GM06990 (cell line): ENCODE results near the gene OGFRL1.

ENCODE experiments used
- DNase-seq: peaks from one replicate; pipeline ENCODE4 v3.0.0-alpha.2; 2011; ENCODE audit not compliant: insufficient read length; ENCODE audit errors: extremely low read depth
- H3K27me3 ChIP-seq: replicated peaks from 2 replicates; pipeline ENCODE4 v1.6.0; 2011; ENCODE audit warnings: low read length; ENCODE audit not compliant: control insufficient read depth, insufficient read depth
- H3K36me3 ChIP-seq: 2 replicates; pipeline ENCODE4 v1.5.1; 2011; ENCODE audit warnings: low read length; ENCODE audit not compliant: control insufficient read depth, insufficient read depth
- H3K4me3 ChIP-seq: replicated peaks from 2 replicates; pipeline ENCODE4 v1.5.1; 2011; ENCODE audit warnings: low read depth, mild to moderate bottlenecking, control low read depth, low read length
- CTCF ChIP-seq: IDR thresholded peaks from 2 replicates; pipeline ENCODE4 v1.5.1; 2011; ENCODE audit warnings: low read length, control low read depth, mild to moderate bottlenecking, inconsistent platforms; ENCODE audit not compliant: insufficient read depth, poor library complexity, severe bottlenecking

Gene OGFRL1

GRCh38 chr6:71334768-71335167 is 46.2 kb downstream of the OGFRL1 start:
- no peak overlapping the region for H3K4me3 ChIP-seq
- no peak for TF ChIP-seq CTCF
- DNase-seq, result no peak
- no peaks in the 10 kb centered on the region for H3K27me3 ChIP-seq
- H3K36me3 ChIP-seq, result no peaks in the 10 kb centered on the region

GRCh38 chr6:71335544-71335943 is 46.9 kb downstream of the OGFRL1 start:
- Histone ChIP-seq H3K4me3 (no peak overlapping the region), H3K36me3 (no peaks in the 10 kb centered on the region), H3K27me3 (no peaks in the 10 kb centered on the region)
- DNase-seq, result no peak
- TF ChIP-seq CTCF, result no peak

GRCh38 chr6:71336901-71337300 is 48.3 kb downstream of the OGFRL1 start:
- no peaks in the 10 kb centered on the region for H3K27me3 ChIP-seq
- no peak for DNase-seq
- H3K36me3 ChIP-seq, result no peaks in the 10 kb centered on the region
- no peak overlapping the region for H3K4me3 ChIP-seq
- TF ChIP-seq CTCF, result no peak

GRCh38 chr6:71338540-71339316 is 50.1 kb downstream of the OGFRL1 start:
- Histone ChIP-seq H3K4me3 (no peak overlapping the region), H3K36me3 (no peaks in the 10 kb centered on the region), H3K27me3 (no peaks in the 10 kb centered on the region)
- DNase-seq, result no peak
- TF ChIP-seq CTCF, result no peak

GRCh38 chr6:71342772-71343171 is 54.2 kb downstream of the OGFRL1 start:
- H3K4me3 ChIP-seq, result no peak overlapping the region
- no peak for DNase-seq
- no peak for TF ChIP-seq CTCF

More at GRCh38 chr6:71342772-71343171, 54.2 kb downstream of the OGFRL1 start:
- no peaks in the 10 kb centered on the region for H3K27me3 ChIP-seq
- no peaks in the 10 kb centered on the region for H3K36me3 ChIP-seq
